HG03354 (cell line): ENCODE measurements around the gene SREBF2.

Experiments
- ATAC-seq: cut with Tn5 transposase; IDR thresholded peaks from one replicate; pipeline ENCODE4 v1.9.1; 2021; ENCODE audit warnings: mild to moderate bottlenecking; ENCODE audit not compliant: unreplicated experiment, poor library complexity, severe bottlenecking

Gene SREBF2

GRCh38 chr22:41904450-41905410 lies 71.8 kb downstream of the SREBF2 start:
- ATAC-seq, result no peak

- ATAC-seq, result no peak
Observed at GRCh38 chr22:41905411-41906202, 72.7 kb downstream of the SREBF2 start.

DNA sequence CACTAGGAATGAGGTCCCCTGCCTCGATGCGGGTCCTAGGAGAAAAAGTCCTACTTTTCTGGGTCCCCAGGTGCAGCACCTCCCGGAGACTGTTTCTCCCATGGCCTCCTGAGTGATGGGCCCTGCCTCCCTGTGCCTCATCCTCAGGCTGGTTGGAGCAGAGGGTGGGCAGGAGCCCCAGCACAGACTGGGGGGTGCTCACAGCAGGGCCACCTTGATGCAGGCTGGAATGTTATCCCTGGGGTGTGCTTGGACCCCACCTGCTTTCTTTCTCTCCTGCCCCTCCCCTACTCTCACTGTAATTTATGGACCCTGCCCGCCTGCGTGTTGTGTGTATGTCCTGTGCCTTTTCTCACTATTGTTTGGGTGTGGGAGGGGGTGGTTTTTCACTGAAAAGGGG lies 73.9 kb downstream of the SREBF2 start:
- no peak for ATAC-seq

- ATAC-seq, result no peak
Observed at GRCh38 chr22:41907436-41908401, 74.8 kb downstream of the SREBF2 start.

- no peak for ATAC-seq
Observed at GRCh38 chr22:41908411-41909309, 75.8 kb downstream of the SREBF2 start.

- ATAC-seq, result no peak
Observed at GRCh38 chr22:41909310-41910049, 76.6 kb downstream of the SREBF2 start.

GRCh38 chr22:41910050-41911000 lies 77.4 kb downstream of the SREBF2 start:
- ATAC-seq, result no peak

- ATAC-seq, result no peak
Observed at GRCh38 chr22:41911001-41911611, 78.2 kb downstream of the SREBF2 start.

DNA sequence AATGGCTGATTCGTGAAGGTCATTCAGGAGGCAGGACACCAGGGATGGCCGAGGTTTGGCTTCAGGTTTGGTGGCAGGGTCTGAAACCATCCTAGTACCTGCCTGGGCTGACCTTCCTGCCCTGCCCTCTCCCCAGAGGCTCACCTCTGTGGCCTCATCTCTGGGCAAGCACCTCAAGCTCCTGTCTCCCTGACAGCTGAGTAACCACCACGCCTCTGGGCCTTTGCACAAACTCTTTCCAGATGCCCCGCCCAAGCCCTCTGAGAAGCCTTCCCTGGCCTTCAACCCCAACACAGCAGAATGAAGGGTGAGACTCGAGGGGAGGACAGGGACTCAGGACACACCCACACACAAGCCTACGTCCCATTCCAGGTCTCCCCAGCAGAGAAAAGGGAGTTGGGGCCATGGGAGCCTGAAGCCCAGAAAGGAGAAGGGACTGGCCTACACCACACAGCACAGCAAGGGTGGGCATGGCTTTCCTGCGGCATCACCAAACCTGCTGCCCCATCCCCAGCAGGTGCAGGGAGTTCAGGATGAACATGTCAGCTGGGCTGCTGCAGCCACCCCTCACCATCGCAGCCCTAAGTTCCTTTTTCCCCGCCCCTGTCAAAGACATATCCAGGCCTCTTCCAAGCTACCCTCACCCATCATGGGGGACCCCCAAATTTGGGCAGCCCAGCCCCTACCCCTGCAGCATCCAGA lies 79.6 kb downstream of the SREBF2 start:
- ATAC-seq, result no peak

- no peak for ATAC-seq
Observed at GRCh38 chr22:41913040-41913719, 80.3 kb downstream of the SREBF2 start.

DNA sequence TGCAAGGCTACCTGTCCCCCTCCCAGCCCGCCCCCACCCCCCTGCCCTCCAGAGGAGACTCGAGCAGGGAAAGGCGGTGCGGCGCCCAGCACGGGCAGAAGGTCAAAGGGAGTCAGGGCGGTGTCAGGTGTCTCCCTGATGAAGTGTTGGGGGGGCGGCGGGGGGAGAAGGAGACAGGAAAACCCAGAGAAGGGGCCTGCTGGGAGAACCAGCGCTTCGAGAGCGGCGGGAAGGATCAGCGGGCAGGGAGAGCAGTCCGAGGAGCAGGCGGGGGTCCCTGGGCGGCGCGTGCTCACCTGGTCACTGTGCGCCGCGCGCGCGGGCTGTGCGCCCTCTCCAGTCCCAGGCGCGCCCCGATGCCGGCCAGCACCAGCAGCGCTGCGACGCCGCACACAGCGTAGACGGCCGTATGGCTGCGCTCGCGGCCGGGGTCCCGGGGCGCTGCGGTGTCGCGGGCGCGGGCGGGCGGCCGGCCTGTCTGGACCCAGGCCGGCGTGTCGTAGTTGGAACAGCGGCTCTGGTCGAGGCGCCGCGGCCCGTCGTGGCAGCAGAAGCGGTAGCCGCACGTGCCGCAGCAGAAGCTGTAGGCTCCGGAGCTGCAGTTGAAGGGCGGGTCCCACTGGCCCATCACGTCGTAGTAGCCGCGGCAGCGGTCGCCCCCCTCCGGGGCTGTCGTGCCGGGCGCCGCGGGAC lies 81.1 kb downstream of the SREBF2 start:
- no peak for ATAC-seq

- no peak for ATAC-seq
Observed at GRCh38 chr22:41914611-41915034, 81.7 kb downstream of the SREBF2 start.

DNA sequence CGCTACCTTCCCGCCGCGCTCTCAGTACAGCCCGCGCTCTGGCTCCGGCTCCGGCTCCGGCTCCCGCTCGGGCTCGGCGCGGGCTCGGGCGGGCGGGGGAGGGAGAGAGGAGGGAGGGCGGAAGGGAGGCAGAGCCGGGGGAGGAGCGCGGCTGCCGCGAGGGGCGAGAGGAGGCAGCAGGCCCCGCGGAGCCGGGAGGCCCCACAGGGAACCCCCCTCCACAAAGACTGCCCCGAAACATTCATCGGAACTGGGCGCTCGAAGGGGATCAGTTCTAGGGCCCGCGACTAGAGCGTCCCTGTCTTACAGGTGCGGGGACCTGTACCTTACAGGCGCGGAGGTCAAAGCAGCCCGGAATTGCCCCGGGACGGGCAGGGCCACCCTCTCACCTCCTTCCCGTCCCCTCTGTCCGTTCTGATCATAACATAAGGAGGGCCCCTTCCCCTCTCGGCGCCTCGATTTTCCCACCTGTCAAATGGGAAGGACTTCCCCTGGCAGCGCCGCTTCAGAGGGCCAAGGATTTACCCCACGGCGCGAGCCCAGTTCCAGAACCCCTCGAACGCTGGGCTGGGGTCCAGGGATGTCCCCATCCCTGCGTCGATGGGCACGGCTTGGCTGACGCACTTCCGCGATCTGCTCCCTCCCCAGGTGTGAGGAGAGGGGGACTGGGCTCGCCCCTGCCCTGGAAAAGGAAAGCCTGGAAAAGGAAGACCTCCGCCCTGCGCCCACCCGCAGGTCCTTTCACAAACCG lies 82.3 kb downstream of the SREBF2 start, which contains the start of gene SHISA8:
TSS of gene SHISA8 (minus strand) at position 40 of the 751 bp plus-strand sequence. CDS start 407 bp downstream, outside the sequence.
- ATAC-seq, result no peak
